Measurements from ENCODE around the gene CENPF.

- no peak for TF ChIP-seq TAF1 (IDR thresholded peaks at IDR 0.05; ENCODE audit: low read depth)
- TF ChIP-seq RAD21 (IDR thresholded peaks at IDR 0.05; ENCODE audit: low read depth): no peak
- TF ChIP-seq MAX (IDR thresholded peaks at IDR 0.05): no peak
Observed at GRCh38 chr1:214708321-214708955, 105.4 kb downstream of the CENPF start.

Data from Ishikawa (cell line).